GM19468 (cell line): ENCODE results near the gene ANKRD18A.
"Not testable (repeated sequence)": the region's sequence is repeated elsewhere in the genome, so short reads cannot be mapped to it uniquely, and the experiment has no call there.

Experiments
- ATAC-seq: cut with Tn5 transposase; IDR thresholded peaks from one replicate; pipeline ENCODE4 v1.9.1; 2021; ENCODE audit warnings: mild to moderate bottlenecking, moderate library complexity, moderate number of reproducible peaks; ENCODE audit not compliant: unreplicated experiment; ENCODE audit errors: extremely low read depth

The ANKRD18A gene

DNA sequence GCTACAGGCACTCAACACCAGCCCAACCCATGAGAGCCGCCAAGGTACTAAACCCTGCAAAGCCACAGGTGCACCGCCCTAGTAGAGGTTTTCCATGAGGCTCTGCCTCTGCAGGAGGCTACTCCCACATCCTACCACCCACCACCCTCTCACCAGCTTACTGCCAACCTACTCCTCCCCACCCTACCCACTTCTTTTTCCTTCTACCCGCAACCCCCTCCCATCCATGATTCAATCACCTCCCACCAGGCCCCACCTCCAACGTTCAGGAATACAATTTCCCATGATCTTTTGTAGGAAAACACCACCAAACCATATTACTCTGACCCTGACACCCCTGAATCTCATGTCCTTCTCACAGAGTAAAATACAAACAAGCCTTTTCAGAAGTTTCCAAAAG lies 67.4 kb downstream of the ANKRD18A start:
- ATAC-seq, result not testable (repeated sequence)

GRCh38 chr9:38546497-38547163 lies 73.8 kb downstream of the ANKRD18A start:
- ATAC-seq, result not testable (repeated sequence)

GRCh38 chr9:38540535-38540934 lies 79.9 kb downstream of the ANKRD18A start:
- ATAC-seq, result not testable (repeated sequence)

DNA sequence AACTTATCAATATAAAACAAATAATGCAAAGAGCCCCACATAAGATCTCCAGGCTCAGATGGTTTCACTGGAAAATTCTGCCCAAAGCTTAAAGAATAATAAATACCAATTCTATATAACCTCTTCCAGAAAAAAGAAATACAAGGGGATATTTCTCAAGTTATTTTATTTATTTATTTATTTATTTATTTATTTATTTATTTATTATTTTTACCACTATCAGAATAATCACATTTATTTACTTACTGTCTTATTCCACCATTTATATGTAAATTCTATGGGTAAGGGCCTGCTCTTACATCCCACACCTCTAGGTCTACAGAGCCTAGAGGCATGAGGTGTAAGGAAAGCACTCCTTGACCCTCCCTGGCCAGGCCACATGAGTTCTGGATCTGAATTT lies 91.1 kb downstream of the ANKRD18A start:
- no peak for ATAC-seq

DNA sequence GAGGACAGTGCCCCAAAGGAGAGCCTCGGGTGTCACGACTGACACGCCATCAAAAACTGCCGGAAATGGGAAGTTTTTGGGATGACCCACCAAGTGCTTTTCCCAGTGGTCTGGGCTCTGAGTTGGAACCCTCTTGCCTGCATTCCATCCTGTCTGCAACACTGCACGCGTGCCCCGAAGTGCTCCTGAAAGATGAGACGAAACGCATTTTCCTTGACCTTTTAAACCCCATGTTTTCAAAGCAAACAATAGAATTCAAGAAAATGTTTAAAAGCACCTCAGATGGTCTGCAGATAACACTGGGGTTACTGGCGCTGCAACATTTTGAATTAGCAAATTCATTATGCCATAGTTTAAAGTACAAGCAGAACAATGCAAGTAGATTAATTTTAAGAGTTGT lies 92.9 kb downstream of the ANKRD18A start:
- no peak for ATAC-seq

DNA sequence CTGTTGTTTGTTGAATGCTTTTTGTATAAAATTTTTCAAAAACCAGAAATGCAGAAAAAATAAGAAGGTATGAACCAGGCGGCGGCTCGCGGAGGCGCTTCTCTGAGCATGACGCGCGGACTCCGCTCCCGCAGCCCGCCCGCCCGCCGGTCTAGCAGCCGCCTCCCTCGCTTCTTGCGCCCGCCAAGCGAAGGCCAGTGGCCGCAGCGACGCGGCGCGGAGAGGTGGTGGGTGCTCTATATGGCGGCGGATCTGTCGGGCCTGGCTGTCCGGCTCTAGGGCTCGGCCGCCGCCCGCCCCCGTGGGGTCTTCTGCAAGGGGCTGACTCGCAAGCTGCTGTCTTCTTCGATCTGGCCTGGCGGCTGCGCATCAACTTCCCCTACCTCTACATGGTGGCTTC lies 93.8 kb downstream of the ANKRD18A start:
- no peak for ATAC-seq

DNA sequence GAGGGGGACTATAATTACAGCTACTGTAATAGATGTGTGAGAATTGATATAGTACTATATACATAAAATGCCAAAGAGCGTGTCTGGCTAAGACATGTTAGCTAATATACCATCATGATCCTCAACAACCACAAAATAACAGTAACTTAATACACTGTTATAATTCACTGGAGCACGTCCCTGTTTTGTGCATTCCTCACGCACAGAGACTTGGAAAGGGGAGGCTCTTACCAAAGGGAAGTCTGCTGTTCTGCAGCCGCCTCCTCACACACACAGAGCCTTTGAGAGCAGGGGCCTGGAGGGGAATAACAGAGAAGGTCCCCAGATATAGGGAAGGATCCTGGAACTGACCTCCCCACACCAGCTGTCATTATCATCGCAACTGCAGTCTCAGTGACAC lies 97.3 kb downstream of the ANKRD18A start:
- ATAC-seq, result no peak

DNA sequence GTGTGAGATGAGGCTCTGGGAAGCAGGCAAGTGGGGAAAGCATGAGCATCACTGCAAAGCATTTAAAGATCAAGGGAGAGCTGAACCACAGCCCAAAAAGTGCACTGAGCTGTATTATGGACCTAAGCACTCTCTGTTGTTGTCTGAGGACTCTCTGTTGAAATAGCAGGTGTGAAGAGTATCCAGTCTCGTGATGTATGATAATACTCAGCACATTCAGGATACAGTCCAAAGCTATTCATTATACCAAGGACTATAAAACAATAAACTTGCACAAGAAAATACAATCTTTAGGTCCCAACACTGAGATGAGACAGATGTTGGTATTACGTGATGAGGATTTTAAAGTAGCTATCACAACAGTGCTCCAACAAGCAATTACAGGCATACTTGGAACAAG lies 98.6 kb downstream of the ANKRD18A start:
- ATAC-seq, result no peak
